VCaP (cell line): ENCODE measurements around the gene ITCH.
"Not testable (repeated sequence)": the region's sequence is repeated elsewhere in the genome, so short reads cannot be mapped to it uniquely, and the experiment has no call there.

Experiments
- H3K27ac ChIP-seq: fragments of 450-650 bp; 2 replicates; pipeline ENCODE4 v1.5.1; 2017
- CTCF ChIP-seq: fragments of 450-650 bp; conservative IDR thresholded peaks from 2 replicates; pipeline ENCODE4 v1.5.1; 2017; ENCODE audit warnings: mild to moderate bottlenecking, moderate library complexity

ITCH gene

GRCh38 chr20:34493646-34494045, 130.6 kb downstream of the ITCH start:
- no peak overlapping the region for H3K27ac ChIP-seq

GRCh38 chr20:34495307-34495706, 132.2 kb downstream of the ITCH start:
- no peak overlapping the region for H3K27ac ChIP-seq

More at GRCh38 chr20:34493646-34494045, 130.6 kb downstream of the ITCH start:
- no peak for TF ChIP-seq CTCF

GRCh38 chr20:34495916-34496315, 132.8 kb downstream of the ITCH start:
- H3K27ac ChIP-seq: no peak overlapping the region
- TF ChIP-seq CTCF: no peak

More at GRCh38 chr20:34495307-34495706, 132.2 kb downstream of the ITCH start:
- no peak for TF ChIP-seq CTCF

GRCh38 chr20:34497596-34497995, 134.5 kb downstream of the ITCH start:
- not testable (repeated sequence) for H3K27ac ChIP-seq

GRCh38 chr20:34500823-34501222, 137.8 kb downstream of the ITCH start:
- no peak for TF ChIP-seq CTCF
- H3K27ac ChIP-seq: no peak overlapping the region

- no peak for TF ChIP-seq CTCF
- no peak overlapping the region for H3K27ac ChIP-seq
These were observed 143.4 kb downstream of the ITCH start for GRCh38 chr20:34506480-34506879.

GRCh38 chr20:34507702-34508413, 144.8 kb downstream of the ITCH start:
- no peak overlapping the region for H3K27ac ChIP-seq
- TF ChIP-seq CTCF: no peak

GRCh38 chr20:34510575-34510974, 147.5 kb downstream of the ITCH start:
- TF ChIP-seq CTCF: no peak

More at GRCh38 chr20:34510575-34510974, 147.5 kb downstream of the ITCH start:
- H3K27ac ChIP-seq: no peak overlapping the region
